D721Med (cell line): ENCODE results near the gene TNFSF9.

Source experiments
- DNase-seq: peaks from one replicate; pipeline ENCODE4 v3.0.0; 2011; ENCODE audit warnings: low spot score; ENCODE audit not compliant: insufficient read length
- FAIRE-seq: peaks from 2 replicates; lab custom pipeline; 2011; peaks lifted over from hg19 to GRCh38; lab: Jason Lieb, UNC
- TF ChIP-seq, protein P1 (sequence below): IDR thresholded peaks from 2 replicates; pipeline ENCODE4 v1.5.1; 2012; ENCODE audit warnings: mild to moderate bottlenecking, control low read depth; ENCODE audit not compliant: insufficient read depth; ENCODE audit errors: missing control alignments

TNFSF9 gene

DNA sequence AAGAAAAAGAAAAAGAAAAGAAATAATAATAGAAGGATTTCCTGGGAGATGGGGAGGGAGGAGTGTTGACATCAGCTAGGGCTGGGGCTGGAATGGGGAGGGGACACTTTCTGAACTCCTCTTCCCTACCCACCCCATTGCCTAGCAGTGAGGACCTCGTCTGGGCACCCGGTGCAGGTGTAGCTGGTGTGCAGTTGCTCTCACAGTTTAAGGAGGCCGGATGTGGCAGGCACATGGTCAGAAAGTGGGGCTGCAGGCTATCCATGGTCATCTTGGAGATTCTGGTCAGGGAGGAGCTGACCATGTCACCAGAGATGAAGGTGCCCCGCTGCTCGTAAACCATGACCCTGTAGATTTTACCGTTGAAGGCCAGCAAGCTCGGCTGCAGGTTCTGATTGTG, 20.2 kb upstream of the TNFSF9 start:
- FAIRE-seq: no peak
- no peak for DNase-seq
- TF ChIP-seq, protein P1, sequence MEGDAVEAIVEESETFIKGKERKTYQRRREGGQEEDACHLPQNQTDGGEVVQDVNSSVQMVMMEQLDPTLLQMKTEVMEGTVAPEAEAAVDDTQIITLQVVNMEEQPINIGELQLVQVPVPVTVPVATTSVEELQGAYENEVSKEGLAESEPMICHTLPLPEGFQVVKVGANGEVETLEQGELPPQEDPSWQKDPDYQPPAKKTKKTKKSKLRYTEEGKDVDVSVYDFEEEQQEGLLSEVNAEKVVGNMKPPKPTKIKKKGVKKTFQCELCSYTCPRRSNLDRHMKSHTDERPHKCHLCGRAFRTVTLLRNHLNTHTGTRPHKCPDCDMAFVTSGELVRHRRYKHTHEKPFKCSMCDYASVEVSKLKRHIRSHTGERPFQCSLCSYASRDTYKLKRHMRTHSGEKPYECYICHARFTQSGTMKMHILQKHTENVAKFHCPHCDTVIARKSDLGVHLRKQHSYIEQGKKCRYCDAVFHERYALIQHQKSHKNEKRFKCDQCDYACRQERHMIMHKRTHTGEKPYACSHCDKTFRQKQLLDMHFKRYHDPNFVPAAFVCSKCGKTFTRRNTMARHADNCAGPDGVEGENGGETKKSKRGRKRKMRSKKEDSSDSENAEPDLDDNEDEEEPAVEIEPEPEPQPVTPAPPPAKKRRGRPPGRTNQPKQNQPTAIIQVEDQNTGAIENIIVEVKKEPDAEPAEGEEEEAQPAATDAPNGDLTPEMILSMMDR: no peak

DNA sequence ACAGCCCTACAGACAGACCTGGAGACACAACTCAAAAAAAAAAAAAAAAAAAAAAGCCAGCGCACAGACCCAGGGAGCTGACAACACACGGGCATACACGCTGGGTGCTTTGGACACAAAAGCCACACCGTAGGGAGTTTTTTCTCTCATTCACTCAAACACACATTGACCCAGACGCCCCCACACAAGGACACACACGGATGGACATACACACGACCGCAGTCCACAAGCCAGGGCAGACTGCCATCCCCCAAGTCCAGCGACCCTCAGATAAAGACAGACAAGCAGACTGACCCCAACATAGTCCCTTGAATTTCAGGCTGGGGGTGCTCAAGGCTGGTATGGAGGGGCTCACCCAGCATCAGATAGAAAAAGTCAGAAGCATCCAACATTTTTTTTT, 16.7 kb upstream of the TNFSF9 start:
- TF ChIP-seq, protein P1: no peak
- no peak for DNase-seq
- FAIRE-seq: no peak

DNA sequence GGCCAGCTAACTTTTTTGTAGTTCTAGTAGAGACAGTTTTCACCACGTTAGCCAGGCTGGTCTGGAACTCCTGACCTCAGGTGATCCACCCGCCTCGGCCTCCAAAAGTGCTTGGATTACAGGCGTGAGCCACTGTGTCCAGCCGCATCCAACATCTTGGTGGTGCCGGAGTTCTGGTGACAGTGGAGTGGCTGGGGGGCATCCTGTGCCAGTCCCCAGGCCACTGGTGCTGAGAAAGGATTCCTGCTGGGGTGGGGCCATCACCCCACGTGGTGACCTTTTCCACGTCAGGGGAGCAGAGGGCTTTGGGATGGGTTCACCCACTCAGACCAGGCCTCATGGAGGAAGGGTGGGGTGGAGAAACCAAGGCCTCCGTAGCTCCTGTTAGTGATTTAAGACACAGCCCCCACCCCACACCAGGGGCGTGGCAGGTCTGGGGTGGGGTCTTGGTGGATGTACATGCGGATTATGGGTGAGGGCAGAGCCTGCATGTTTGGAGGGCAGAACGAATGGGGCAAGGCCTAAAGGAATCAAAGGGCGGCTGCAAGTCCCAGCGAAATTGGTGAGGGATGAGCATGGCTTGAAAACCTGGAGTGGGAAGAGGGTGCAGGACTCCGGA, 15.8 kb upstream of the TNFSF9 start:
- FAIRE-seq (no peak), DNase-seq (no peak)
- TF ChIP-seq, protein P1: no peak

DNA sequence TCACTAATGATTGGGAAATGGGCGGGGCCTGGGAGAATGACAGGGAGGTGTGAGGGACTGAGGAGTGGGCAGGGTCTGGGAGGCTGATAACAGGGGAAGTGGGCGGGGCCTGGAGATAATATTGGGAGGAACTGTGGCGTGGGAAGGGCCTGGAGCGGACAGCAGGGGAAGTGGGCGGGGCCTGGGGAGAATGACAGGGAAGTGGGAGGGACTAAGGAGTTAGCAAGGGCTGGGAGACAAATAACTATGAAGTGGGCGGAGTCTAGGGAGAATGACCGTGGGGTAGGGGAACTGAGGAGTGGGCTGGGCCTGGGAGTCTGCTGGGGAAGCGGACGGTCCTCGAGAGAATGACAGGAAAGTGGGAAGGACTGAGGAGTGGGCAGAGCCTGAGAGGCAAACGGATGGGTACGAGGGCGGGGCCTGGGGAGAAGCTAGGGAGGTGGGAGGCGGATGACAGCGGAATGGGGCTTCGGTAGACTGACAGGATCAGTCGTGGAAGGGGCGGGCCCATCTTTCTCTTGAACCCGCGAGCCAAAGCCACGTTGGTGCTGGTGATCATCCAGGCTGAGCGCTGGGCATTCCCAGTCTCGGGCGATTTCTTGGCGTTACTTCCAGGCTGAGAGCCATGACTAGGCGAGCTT, 14.7 kb upstream of the TNFSF9 start:
- TF ChIP-seq, protein P1: no peak
- DNase-seq: peak; percentile 87
- no peak for FAIRE-seq

DNA sequence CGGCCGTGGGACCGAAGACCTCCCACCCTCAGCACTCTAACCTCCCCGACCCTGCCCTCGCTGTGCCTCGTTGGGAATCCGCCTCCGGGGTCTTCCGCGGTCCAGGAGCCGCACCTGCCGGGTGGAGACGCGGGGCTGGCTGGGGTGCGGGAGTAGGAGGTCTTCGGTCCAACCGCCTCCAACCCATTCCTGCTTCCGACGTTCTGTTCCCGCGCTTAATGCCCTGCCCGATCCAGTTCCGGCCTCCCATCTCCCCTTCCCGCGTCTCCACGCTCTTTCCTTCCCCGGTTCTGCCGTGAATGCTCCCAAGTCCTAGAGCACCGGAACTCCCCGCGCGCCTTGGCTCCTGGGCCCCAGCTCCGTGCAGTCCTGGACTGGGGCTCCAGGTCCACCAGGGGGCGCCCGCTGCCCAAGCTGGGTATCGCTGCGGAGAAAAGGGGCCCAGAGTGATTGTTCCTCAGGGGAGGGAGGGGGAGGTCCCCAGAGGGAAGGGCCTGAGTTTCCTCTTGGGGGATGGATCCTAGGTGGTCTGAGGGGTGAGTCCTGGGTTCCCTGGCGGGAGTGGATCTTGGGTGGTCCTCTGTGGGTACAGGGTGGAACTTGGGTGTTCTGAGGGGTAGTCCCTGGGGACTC, 14.1 kb upstream of the TNFSF9 start:
- peak; percentile 85 for DNase-seq
- TF ChIP-seq, protein P1: peak; percentile 88
- no peak for FAIRE-seq

DNA sequence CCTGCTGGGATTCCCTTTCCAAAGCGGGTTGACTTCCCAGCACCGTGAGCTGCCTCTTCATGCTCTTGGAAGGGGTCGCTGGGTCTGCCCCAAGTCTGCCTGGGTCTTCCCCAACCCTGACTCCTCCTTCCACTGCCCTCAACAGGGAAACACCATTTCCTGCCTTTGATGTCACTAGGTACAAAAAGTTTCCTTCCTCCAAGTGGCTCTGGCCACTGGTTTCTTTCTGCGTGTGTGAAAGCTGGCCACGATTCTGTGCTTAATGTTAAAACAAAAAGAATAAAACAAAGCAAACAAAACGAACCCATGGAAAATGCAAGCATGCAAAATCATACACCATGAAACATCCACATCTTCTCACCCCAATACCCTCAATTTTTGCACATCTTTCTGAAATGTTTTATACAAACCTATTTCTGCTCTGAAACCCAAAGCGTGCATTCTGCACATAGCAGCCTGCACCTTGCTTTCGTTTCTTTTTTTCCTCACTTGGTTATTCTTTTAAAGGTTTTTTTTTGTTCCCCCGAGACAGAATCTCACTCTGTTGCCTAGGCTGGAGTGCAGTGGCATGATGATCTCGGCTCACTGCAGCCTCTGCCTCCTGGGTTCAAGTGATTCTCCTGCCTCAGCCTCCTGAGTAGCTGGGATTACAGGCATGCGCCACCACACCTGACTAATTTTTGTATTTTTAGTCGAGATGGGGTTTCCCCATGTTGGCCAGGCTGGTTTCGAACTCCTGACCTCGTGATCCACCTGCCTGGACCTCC, 12.5 kb upstream of the TNFSF9 start:
- DNase-seq: no peak
- FAIRE-seq: no peak
- TF ChIP-seq, protein P1: no peak
